CD4-positive, alpha-beta T cell (primary cell): Measurements from ENCODE around the gene KHNYN. TPM values are rescaled to one million over a fixed set of nuclear protein-coding genes. Genes with fewer than 3 reads are reported as not detected.

ENCODE experiments used
- ATAC-seq: fragments of 200-7000 bp; cut with Tn5 transposase; one replicate; pipeline ENCODE4 v1.10.0; 2022; ENCODE audit warnings: mild to moderate bottlenecking; ENCODE audit not compliant: poor library complexity
- CTCF ChIA-PET: fragments of 350-600 bp; sonication (Branson Sonifier 250); formaldehyde crosslinking; loops from one replicate; lab custom pipeline; 2021; ENCODE audit warnings: antibody characterized with exemption, inconsistent platforms; lab: Charles Lee
- POLR2A ChIA-PET: fragments of 350-600 bp; sonication (Branson Sonifier 250); formaldehyde crosslinking; loops from one replicate; lab custom pipeline; 2021; ENCODE audit warnings: antibody characterized with exemption, inconsistent platforms; lab: Charles Lee
- DNase-seq, 14 experiments: peaks; one replicate each; pipeline ENCODE4 v3.0.0-alpha.2; 2013 to 2020; ENCODE audit warnings: mixed read lengths in 2 of 14
- H3K27ac ChIP-seq, 2 donors: one replicate each; pipeline versions ENCODE4 v1.5.1 to v1.7.0; 2013; ENCODE audit warnings: low read length in 2 of 2, low read depth in 1 of 2, mild to moderate bottlenecking in 1 of 2
- H3K27me3 ChIP-seq, 2 experiments: 1 replicate in 1 of 2; 2 replicates in 1 of 2; pipeline versions ENCODE4 v1.6.1 to v1.7.0; 2013; ENCODE audit warnings: low read length in 2 of 2, control low read depth in 1 of 2, mild to moderate bottlenecking in 1 of 2, moderate library complexity in 1 of 2; ENCODE audit not compliant: insufficient read depth in 2 of 2, control insufficient read depth in 1 of 2
- H3K36me3 ChIP-seq: one replicate; pipeline ENCODE4 v1.6.1; 2013; ENCODE audit warnings: low read length, control low read depth; ENCODE audit not compliant: insufficient read depth
- H3K4me1 ChIP-seq: one replicate; pipeline ENCODE4 v1.6.1; 2013; ENCODE audit warnings: low read length, control low read depth; ENCODE audit not compliant: insufficient read depth
- H3K4me3 ChIP-seq: one replicate; pipeline ENCODE4 v1.5.1; 2013; ENCODE audit warnings: mild to moderate bottlenecking, low read length, moderate library complexity
- H3K9me3 ChIP-seq, 2 experiments: 1 replicate in 1 of 2; 2 replicates in 1 of 2; pipeline versions ENCODE4 v1.6.1 to v1.7.0; 2013; ENCODE audit warnings: low read length in 2 of 2, mild to moderate bottlenecking in 2 of 2, control low read depth in 1 of 2, moderate library complexity in 1 of 2; ENCODE audit not compliant: control insufficient read depth in 1 of 2, insufficient read depth in 1 of 2
- H3K27ac Mint-ChIP-seq: one replicate; pipeline ENCODE4 v1.8.0; 2020; ENCODE audit warnings: mixed read lengths
- H3K27me3 Mint-ChIP-seq: one replicate; pipeline ENCODE4 v1.8.0; 2021; ENCODE audit warnings: mixed read lengths
- H3K36me3 Mint-ChIP-seq: one replicate; pipeline ENCODE4 v1.8.0; 2021; ENCODE audit warnings: low read depth, mixed read lengths
- H3K4me1 Mint-ChIP-seq: one replicate; pipeline ENCODE4 v1.8.0; 2021; ENCODE audit warnings: low read depth, mixed read lengths
- H3K4me3 Mint-ChIP-seq: one replicate; pipeline ENCODE4 v1.8.0; 2020; ENCODE audit warnings: mild to moderate bottlenecking, mixed read lengths
- H3K9me3 Mint-ChIP-seq: one replicate; pipeline ENCODE4 v1.8.0; 2020; ENCODE audit warnings: mixed read lengths
- intact Hi-C, 2 experiments: fragments of 100-400 bp; cut with DNase I in 1 of 2; cut with micrococcal nuclease in 1 of 2; formaldehyde crosslinking; loops; one replicate each; pipeline versions ENCODE4 v1.15.1 to v1.9.0; 2023 to 2025; cut with DNase I, micrococcal nuclease
- total RNA-seq, 174 experiments: library from RNA in 2 of 174; stranded (reverse) in 2 of 174; gene quantifications; one replicate each; pipeline ENCODE4 v1.2.3 and lab custom pipeline; 2021 to 2026
- TF ChIP-seq, protein P1 (sequence below): fragments of 200-600 bp; IDR thresholded peaks from one replicate; pipeline ENCODE4 v1.8.0; 2022; ENCODE audit warnings: antibody characterized with exemption, mild to moderate bottlenecking

Gene KHNYN
- total RNA-seq, 2 experiments from 2014 or later, result 170 to 173 TPM

DNA sequence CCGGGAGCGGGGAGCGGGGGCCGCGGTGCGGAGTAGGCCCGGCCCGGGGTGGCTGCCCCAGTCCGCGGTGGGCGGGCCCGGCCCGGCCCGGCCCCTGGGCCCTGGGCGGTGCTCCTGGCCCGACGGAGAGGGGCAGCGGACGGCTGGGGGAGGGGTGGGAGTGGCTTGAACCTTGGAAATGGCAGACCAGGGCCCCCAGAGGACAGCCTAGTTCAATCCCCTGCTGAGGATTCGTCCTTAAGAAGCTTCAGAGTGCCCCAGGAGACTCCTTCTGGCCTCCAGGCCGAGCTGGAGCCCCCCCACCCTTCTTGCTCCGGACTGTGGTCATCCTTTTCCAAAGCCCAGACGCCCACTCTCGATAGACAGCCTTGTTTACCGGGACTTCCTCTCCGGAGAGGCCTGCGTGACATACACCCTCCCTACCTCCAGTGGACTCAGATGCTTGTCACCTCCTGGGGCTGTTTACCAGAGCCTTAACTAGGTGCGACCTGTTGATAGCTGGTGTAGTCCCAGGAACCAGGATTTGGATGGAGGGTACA is 458 bp downstream of the KHNYN start:
- TF ChIP-seq, protein P1, sequence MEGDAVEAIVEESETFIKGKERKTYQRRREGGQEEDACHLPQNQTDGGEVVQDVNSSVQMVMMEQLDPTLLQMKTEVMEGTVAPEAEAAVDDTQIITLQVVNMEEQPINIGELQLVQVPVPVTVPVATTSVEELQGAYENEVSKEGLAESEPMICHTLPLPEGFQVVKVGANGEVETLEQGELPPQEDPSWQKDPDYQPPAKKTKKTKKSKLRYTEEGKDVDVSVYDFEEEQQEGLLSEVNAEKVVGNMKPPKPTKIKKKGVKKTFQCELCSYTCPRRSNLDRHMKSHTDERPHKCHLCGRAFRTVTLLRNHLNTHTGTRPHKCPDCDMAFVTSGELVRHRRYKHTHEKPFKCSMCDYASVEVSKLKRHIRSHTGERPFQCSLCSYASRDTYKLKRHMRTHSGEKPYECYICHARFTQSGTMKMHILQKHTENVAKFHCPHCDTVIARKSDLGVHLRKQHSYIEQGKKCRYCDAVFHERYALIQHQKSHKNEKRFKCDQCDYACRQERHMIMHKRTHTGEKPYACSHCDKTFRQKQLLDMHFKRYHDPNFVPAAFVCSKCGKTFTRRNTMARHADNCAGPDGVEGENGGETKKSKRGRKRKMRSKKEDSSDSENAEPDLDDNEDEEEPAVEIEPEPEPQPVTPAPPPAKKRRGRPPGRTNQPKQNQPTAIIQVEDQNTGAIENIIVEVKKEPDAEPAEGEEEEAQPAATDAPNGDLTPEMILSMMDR, result no peak
- Mint-ChIP-seq H3K27me3 (no peaks in the 10 kb centered on the region), H3K4me3 (peak overlapping the region; percentile 92), H3K36me3 (peaks cover 42% of the 10 kb centered on the region), H3K9me3 (no peaks in the 10 kb centered on the region), H3K27ac (peak overlapping the region; percentile 97), H3K4me1 (peaks cover 60% of the 10 kb centered on the region)
- Histone ChIP-seq H3K36me3 (peaks cover 37% of the 10 kb centered on the region), H3K9me3 (no peaks in the 10 kb centered on the region), H3K27ac (peak overlapping the region; percentile 92 to 94), H3K4me3 (peak overlapping the region; percentile 80), H3K27me3 (no peaks in the 10 kb centered on the region), H3K4me1 (peaks cover 63% of the 10 kb centered on the region)
- intact Hi-C loops, result loop anchor here (1.0 to 10.0 kb wide), 4 partner anchors 188 to 315 kb away; partner anchors contain the start of genes CHMP4A (in 1 of the 2), DCAF11 (in 1 of the 2), MDP1 (in 1 of the 2) and NRL (in 1 of the 2)
- ATAC-seq (peak; percentile 42), DNase-seq (peak; percentile 27 to 79 (median 42))
- ChIA-PET CTCF (interaction anchor here (0.7 to 3.3 kb wide), 10 partner anchors 11 to 1127 kb away, joined by 3 to 89 read pairs (median 6); partner anchors contain the start of genes ADCY4, LTB4R, LTB4R2 and RABGGTA), POLR2A (interaction anchor here (0.7 to 10.8 kb wide), 35 partner anchors 11 to 1335 kb away, joined by 3 to 270 read pairs (median 5); partner anchors contain the start of genes ACIN1, ADCY4, C14orf119 and CHMP4A)

DNA sequence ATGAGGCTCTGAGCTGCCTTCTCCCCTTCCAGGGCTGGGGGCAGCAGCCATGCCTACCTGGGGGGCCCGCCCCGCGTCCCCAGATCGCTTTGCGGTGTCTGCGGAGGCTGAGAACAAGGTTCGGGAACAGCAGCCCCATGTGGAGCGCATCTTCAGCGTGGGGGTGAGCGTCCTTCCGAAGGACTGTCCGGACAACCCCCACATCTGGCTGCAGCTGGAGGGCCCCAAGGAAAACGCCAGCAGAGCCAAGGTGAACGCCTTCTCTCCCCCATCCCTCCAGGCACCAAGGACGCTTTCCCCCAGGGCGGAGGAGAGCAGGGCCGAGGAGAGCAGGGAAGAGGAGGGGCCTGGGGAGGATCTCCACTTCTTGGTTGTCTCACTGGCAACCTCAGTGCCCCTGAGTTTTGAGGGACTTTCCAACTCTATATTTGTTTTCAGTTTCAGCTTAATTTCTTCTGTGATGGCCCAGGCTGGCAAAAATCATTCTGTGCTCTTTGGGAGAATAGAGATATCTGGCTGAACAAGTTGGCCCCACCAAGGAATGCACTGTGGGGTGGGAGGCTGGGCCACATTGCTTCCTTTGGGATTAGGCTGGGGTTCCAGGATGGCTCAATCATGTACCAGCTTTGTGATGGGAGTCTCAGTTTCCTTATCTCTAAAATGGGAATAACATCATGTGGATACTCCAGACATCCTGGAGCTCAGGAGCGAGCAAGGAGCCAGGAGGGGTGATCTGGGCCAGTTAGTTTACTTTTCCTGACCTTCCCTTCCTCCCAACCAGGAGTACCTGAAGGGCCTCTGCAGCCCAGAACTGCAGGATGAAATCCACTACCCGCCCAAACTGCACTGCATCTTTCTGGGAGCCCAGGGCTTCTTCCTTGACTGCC is 1.2 kb downstream of the KHNYN start:
- Mint-ChIP-seq H3K4me1 (peaks cover 63% of the 10 kb centered on the region), H3K4me3 (peak overlapping the region; percentile 92), H3K27ac (peak overlapping the region; percentile 97), H3K27me3 (no peaks in the 10 kb centered on the region), H3K36me3 (peaks cover 49% of the 10 kb centered on the region), H3K9me3 (no peaks in the 10 kb centered on the region)
- Histone ChIP-seq H3K4me1 (peaks cover 61% of the 10 kb centered on the region), H3K9me3 (no peaks in the 10 kb centered on the region), H3K27ac (peak overlapping the region; percentile 92 to 94), H3K27me3 (no peaks in the 10 kb centered on the region), H3K36me3 (peaks cover 43% of the 10 kb centered on the region), H3K4me3 (peak overlapping the region; percentile 80)
- TF ChIP-seq, protein P1, result no peak
- ATAC-seq (peak; percentile 50), DNase-seq (peak in 12 of 14 experiments; percentile 36 to 88 (median 51))
- ChIA-PET CTCF (interaction anchor here (0.6 to 3.3 kb wide), 25 partner anchors 8 to 1129 kb away, joined by 3 to 89 read pairs (median 6); partner anchors contain the start of genes ADCY4, CIDEB, DHRS1 and LTB4R), POLR2A (interaction anchor here (0.7 to 10.8 kb wide), 34 partner anchors 11 to 1336 kb away, joined by 3 to 270 read pairs (median 5); partner anchors contain the start of genes ACIN1, ADCY4, C14orf119 and CARMIL3)
- intact Hi-C loops, result loop anchor here (1.0 to 10.0 kb wide), 6 partner anchors 11 to 316 kb away; partner anchors contain the start of genes CHMP4A (in 1 of the 2), DCAF11 (in 1 of the 2), MDP1 (in 1 of the 2) and NRL (in 1 of the 2)
